Body of pancreas (tissue), 4 donors: Measurements from ENCODE around the gene CDV3.

ENCODE experiments used
- POLR2A ChIP-seq, 3 donors: fragments of 450-650 bp; IDR thresholded peaks; one replicate each; pipeline ENCODE4 v1.6.1; 2016; ENCODE audit warnings: antibody characterized with exemption in 3 of 3, mild to moderate bottlenecking in 2 of 3
- TF ChIP-seq, protein P1 (sequence below), 7 experiments: fragments of 450-650 bp in 4 of 7; fragments of 200-600 bp in 3 of 7; sonication (generic) in 3 of 7; IDR thresholded peaks; one replicate each; pipeline ENCODE4 v1.5.1; 2016 to 2019; ENCODE audit warnings: antibody characterized with exemption in 7 of 7

- TF ChIP-seq, protein P1, sequence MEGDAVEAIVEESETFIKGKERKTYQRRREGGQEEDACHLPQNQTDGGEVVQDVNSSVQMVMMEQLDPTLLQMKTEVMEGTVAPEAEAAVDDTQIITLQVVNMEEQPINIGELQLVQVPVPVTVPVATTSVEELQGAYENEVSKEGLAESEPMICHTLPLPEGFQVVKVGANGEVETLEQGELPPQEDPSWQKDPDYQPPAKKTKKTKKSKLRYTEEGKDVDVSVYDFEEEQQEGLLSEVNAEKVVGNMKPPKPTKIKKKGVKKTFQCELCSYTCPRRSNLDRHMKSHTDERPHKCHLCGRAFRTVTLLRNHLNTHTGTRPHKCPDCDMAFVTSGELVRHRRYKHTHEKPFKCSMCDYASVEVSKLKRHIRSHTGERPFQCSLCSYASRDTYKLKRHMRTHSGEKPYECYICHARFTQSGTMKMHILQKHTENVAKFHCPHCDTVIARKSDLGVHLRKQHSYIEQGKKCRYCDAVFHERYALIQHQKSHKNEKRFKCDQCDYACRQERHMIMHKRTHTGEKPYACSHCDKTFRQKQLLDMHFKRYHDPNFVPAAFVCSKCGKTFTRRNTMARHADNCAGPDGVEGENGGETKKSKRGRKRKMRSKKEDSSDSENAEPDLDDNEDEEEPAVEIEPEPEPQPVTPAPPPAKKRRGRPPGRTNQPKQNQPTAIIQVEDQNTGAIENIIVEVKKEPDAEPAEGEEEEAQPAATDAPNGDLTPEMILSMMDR (IDR thresholded peaks at IDR 0.05), result no peak
- no peak for TF ChIP-seq POLR2A (IDR thresholded peaks at IDR 0.05)
Observed at GRCh38 chr3:133591271-133591742, 17.8 kb downstream of the CDV3 start.
